Measurements from ENCODE around the gene SLC12A8. TPM values are rescaled to one million over a fixed set of nuclear protein-coding genes. Genes with fewer than 3 reads are reported as not detected.

The SLC12A8 gene
- total and polyA plus RNA-seq, 3 experiments from 2014 or later: 0.91 to 1.0 TPM; not detected in 1

GRCh38 chr3:125179143-125179883 lies 33.2 kb downstream of the SLC12A8 start:
- Histone ChIP-seq H3K27me3 (ENCODE audit: insufficient read depth, low read length, poor library complexity, severe bottlenecking) (no peaks in the 10 kb centered on the region), H3K36me3 (ENCODE audit: insufficient read depth, low read length) (no peaks in the 10 kb centered on the region), H3K27ac (ENCODE audit: low read depth, low read length) (no peak overlapping the region), H3K4me1 (ENCODE audit: insufficient read depth, low read length) (no peaks in the 10 kb centered on the region), H3K9me3 (ENCODE audit: low read length) (no peaks in the 10 kb centered on the region), H3K4me3 (ENCODE audit: low read length) (no peak overlapping the region)
- no peaks in the 10 kb centered on the region for H3K9me3 Mint-ChIP-seq
- H3K4me1 Mint-ChIP-seq: no peaks in the 10 kb centered on the region
- peaks cover 0 to 1% (median 0%) of the 10 kb centered on the region in 3 donors for H3K36me3 Mint-ChIP-seq
- ChIA-PET CTCF (no interaction called here), POLR2A (no interaction called here)
- no peak overlapping the region for H3K4me3 Mint-ChIP-seq
- H3K27me3 Mint-ChIP-seq: peaks cover 0 to 2% of the 10 kb centered on the region in 2 donors
- DNase-seq: no peak
- no peak overlapping the region for H3K27ac Mint-ChIP-seq

GRCh38 chr3:125177746-125178145 lies 34.8 kb downstream of the SLC12A8 start:
- H3K36me3 Mint-ChIP-seq: peaks cover 0 to 7% (median 1%) of the 10 kb centered on the region in 3 donors

GRCh38 chr3:125175295-125176078 lies 37.1 kb downstream of the SLC12A8 start:
- no peaks in the 10 kb centered on the region for H3K27me3 ChIP-seq (ENCODE audit: insufficient read depth, low read length, poor library complexity, severe bottlenecking)
- Mint-ChIP-seq H3K4me1 (no peaks in the 10 kb centered on the region), H3K36me3 (peaks cover 0 to 12% (median 1%) of the 10 kb centered on the region in 3 donors), H3K9me3 (peaks cover 0 to 10% (median 7%) of the 10 kb centered on the region in 5 donors), H3K27ac (no peak overlapping the region), H3K4me3 (no peak overlapping the region), H3K27me3 (peaks cover 0 to 2% of the 10 kb centered on the region in 2 donors)
- H3K27ac ChIP-seq (ENCODE audit: low read depth, low read length): no peak overlapping the region
- ChIA-PET POLR2A (no interaction called here), CTCF (no interaction called here)
- H3K4me1 ChIP-seq (ENCODE audit: insufficient read depth, low read length): no peaks in the 10 kb centered on the region
- no peaks in the 10 kb centered on the region for H3K36me3 ChIP-seq (ENCODE audit: insufficient read depth, low read length)
- H3K9me3 ChIP-seq (ENCODE audit: low read length): no peaks in the 10 kb centered on the region
- no peak for DNase-seq
- H3K4me3 ChIP-seq (ENCODE audit: low read length): no peak overlapping the region

More at GRCh38 chr3:125177746-125178145, 34.8 kb downstream of the SLC12A8 start:
- Histone ChIP-seq H3K27ac (ENCODE audit: low read depth, low read length) (no peak overlapping the region), H3K27me3 (ENCODE audit: insufficient read depth, low read length, poor library complexity, severe bottlenecking) (no peaks in the 10 kb centered on the region), H3K9me3 (ENCODE audit: low read length) (no peaks in the 10 kb centered on the region), H3K4me3 (ENCODE audit: low read length) (no peak overlapping the region), H3K4me1 (ENCODE audit: insufficient read depth, low read length) (no peaks in the 10 kb centered on the region), H3K36me3 (ENCODE audit: insufficient read depth, low read length) (no peaks in the 10 kb centered on the region)
- H3K27ac Mint-ChIP-seq: no peak overlapping the region
- CTCF ChIA-PET: no interaction called here
- no peak for DNase-seq
- no peaks in the 10 kb centered on the region for H3K4me1 Mint-ChIP-seq
- peaks cover 0 to 2% of the 10 kb centered on the region in 2 donors for H3K27me3 Mint-ChIP-seq
- POLR2A ChIA-PET: no interaction called here
- H3K9me3 Mint-ChIP-seq: peaks cover 0 to 10% (median 7%) of the 10 kb centered on the region in 5 donors
- H3K4me3 Mint-ChIP-seq: no peak overlapping the region

GRCh38 chr3:125172346-125172745 lies 40.2 kb downstream of the SLC12A8 start:
- ChIA-PET POLR2A (no interaction called here), CTCF (no interaction called here)

GRCh38 chr3:125168711-125169393 lies 43.7 kb downstream of the SLC12A8 start:
- H3K4me1 Mint-ChIP-seq: no peaks in the 10 kb centered on the region
- H3K27ac ChIP-seq (ENCODE audit: low read depth, low read length): no peak overlapping the region
- no peak overlapping the region for H3K27ac Mint-ChIP-seq
- H3K36me3 ChIP-seq (ENCODE audit: insufficient read depth, low read length): no peaks in the 10 kb centered on the region
- H3K4me1 ChIP-seq (ENCODE audit: insufficient read depth, low read length): no peaks in the 10 kb centered on the region
- no peaks in the 10 kb centered on the region for H3K9me3 ChIP-seq (ENCODE audit: low read length)
- POLR2A ChIA-PET: interaction anchor here (0.6 kb wide), 1 partner anchor 27 kb away, joined by 3 read pairs; no protein-coding TSS in a partner anchor
- H3K4me3 ChIP-seq (ENCODE audit: low read length): no peak overlapping the region
- CTCF ChIA-PET: no interaction called here
- peaks cover 0 to 7% of the 10 kb centered on the region in 2 donors for H3K27me3 Mint-ChIP-seq
- no peak for DNase-seq
- H3K27me3 ChIP-seq (ENCODE audit: insufficient read depth, low read length, poor library complexity, severe bottlenecking): no peaks in the 10 kb centered on the region
- peaks cover 0 to 12% (median 3%) of the 10 kb centered on the region in 3 donors for H3K36me3 Mint-ChIP-seq
- no peak overlapping the region for H3K4me3 Mint-ChIP-seq
- H3K9me3 Mint-ChIP-seq: peaks cover 0 to 7% (median 6%) of the 10 kb centered on the region in 5 donors

More at GRCh38 chr3:125172346-125172745, 40.2 kb downstream of the SLC12A8 start:
- Mint-ChIP-seq H3K27ac (no peak overlapping the region), H3K4me3 (no peak overlapping the region), H3K36me3 (peaks cover 0 to 12% (median 4%) of the 10 kb centered on the region in 3 donors), H3K27me3 (peaks cover 0 to 7% of the 10 kb centered on the region in 2 donors), H3K9me3 (peaks cover 0 to 10% (median 7%) of the 10 kb centered on the region in 5 donors), H3K4me1 (no peaks in the 10 kb centered on the region)
- no peaks in the 10 kb centered on the region for H3K9me3 ChIP-seq (ENCODE audit: low read length)
- no peaks in the 10 kb centered on the region for H3K36me3 ChIP-seq (ENCODE audit: insufficient read depth, low read length)
- H3K27ac ChIP-seq (ENCODE audit: low read depth, low read length): no peak overlapping the region
- H3K27me3 ChIP-seq (ENCODE audit: insufficient read depth, low read length, poor library complexity, severe bottlenecking): no peaks in the 10 kb centered on the region
- no peaks in the 10 kb centered on the region for H3K4me1 ChIP-seq (ENCODE audit: insufficient read depth, low read length)
- no peak overlapping the region for H3K4me3 ChIP-seq (ENCODE audit: low read length)
- DNase-seq: no peak

- Histone ChIP-seq H3K9me3 (ENCODE audit: low read length) (no peaks in the 10 kb centered on the region), H3K27me3 (ENCODE audit: insufficient read depth, low read length, poor library complexity, severe bottlenecking) (no peaks in the 10 kb centered on the region), H3K36me3 (ENCODE audit: insufficient read depth, low read length) (no peaks in the 10 kb centered on the region), H3K27ac (ENCODE audit: low read depth, low read length) (no peak overlapping the region), H3K4me3 (ENCODE audit: low read length) (no peak overlapping the region), H3K4me1 (ENCODE audit: insufficient read depth, low read length) (no peaks in the 10 kb centered on the region)
- Mint-ChIP-seq H3K36me3 (peaks cover 0 to 3% (median 0%) of the 10 kb centered on the region in 3 donors), H3K4me1 (no peaks in the 10 kb centered on the region), H3K27ac (peak overlapping the region in 1 of 8 donors; percentile 49), H3K9me3 (no peaks in the 10 kb centered on the region), H3K27me3 (peaks cover 0 to 7% of the 10 kb centered on the region in 2 donors), H3K4me3 (no peak overlapping the region)
- POLR2A ChIA-PET: no interaction called here
- DNase-seq: no peak
- CTCF ChIA-PET: interaction anchor here (1.3 kb wide), 1 partner anchor 119 kb away, joined by 3 read pairs; no protein-coding TSS in a partner anchor
These were observed 45.9 kb downstream of the SLC12A8 start for GRCh38 chr3:125166599-125167136.

- ChIA-PET CTCF (no interaction called here), POLR2A (no interaction called here)
- Histone ChIP-seq H3K4me1 (ENCODE audit: insufficient read depth, low read length) (no peaks in the 10 kb centered on the region), H3K9me3 (ENCODE audit: low read length) (no peaks in the 10 kb centered on the region), H3K27ac (ENCODE audit: low read depth, low read length) (no peak overlapping the region), H3K27me3 (ENCODE audit: insufficient read depth, low read length, poor library complexity, severe bottlenecking) (no peaks in the 10 kb centered on the region), H3K4me3 (ENCODE audit: low read length) (no peak overlapping the region), H3K36me3 (ENCODE audit: insufficient read depth, low read length) (no peaks in the 10 kb centered on the region)
- no peak for DNase-seq
- no peak overlapping the region for H3K4me3 Mint-ChIP-seq
- peaks cover 0 to 7% of the 10 kb centered on the region in 2 donors for H3K27me3 Mint-ChIP-seq
- H3K36me3 Mint-ChIP-seq: peaks cover 0 to 3% (median 0%) of the 10 kb centered on the region in 3 donors
- H3K4me1 Mint-ChIP-seq: no peaks in the 10 kb centered on the region
- peak overlapping the region in 1 of 8 donors; percentile 49 for H3K27ac Mint-ChIP-seq
- H3K9me3 Mint-ChIP-seq: no peaks in the 10 kb centered on the region
These were observed 46.5 kb downstream of the SLC12A8 start for GRCh38 chr3:125165948-125166553.
